Fibroblast of the conjunctiva (primary cell): ENCODE results near the gene TXLNG.

Experiments used
- DNase-seq: peaks from one replicate; pipeline ENCODE4 v3.0.0-alpha.2; 2010; ENCODE audit warnings: low read depth

Gene TXLNG

DNA sequence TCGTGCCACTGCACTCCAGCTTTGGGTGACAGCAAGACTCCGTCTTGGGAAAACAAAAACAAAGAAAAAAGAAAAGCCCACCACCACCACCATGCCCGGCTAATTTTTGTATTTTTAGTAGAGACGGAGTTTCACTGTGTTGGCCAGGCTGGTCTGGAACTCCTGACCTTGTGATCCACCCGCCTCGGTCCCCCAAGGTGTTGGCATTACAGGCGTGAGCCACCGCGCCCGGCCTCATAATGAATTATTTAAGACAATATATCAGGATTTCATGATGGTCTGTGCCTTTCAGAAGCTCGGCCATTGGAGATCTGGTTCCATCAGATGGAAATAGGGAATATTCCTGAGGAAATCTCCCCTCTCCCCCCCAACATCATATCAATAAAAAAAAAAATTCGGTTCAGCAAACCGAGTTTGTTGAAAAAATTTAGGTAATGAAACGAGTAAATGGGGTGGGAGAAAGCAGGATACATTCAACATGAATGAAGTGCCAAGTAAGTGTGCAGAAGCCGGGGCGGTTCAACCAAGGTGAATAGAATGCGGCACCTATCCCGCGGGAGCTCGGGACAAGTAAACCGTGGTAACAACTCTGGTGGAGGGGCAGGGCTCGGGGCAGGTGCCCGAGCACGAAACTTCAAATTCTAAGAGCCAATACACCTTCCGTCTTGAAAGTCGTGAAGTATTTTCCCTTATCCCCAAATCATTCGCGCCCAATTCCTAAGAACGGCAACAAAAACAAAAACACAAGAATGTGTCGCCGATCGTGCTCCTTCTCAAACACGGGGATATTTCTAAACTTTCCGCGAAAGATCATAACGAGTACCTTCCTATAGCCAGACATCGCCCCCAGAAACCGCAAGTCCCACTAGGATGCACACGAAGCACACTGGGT lies 773 bp upstream of the TXLNG start:
- no peak for DNase-seq

DNA sequence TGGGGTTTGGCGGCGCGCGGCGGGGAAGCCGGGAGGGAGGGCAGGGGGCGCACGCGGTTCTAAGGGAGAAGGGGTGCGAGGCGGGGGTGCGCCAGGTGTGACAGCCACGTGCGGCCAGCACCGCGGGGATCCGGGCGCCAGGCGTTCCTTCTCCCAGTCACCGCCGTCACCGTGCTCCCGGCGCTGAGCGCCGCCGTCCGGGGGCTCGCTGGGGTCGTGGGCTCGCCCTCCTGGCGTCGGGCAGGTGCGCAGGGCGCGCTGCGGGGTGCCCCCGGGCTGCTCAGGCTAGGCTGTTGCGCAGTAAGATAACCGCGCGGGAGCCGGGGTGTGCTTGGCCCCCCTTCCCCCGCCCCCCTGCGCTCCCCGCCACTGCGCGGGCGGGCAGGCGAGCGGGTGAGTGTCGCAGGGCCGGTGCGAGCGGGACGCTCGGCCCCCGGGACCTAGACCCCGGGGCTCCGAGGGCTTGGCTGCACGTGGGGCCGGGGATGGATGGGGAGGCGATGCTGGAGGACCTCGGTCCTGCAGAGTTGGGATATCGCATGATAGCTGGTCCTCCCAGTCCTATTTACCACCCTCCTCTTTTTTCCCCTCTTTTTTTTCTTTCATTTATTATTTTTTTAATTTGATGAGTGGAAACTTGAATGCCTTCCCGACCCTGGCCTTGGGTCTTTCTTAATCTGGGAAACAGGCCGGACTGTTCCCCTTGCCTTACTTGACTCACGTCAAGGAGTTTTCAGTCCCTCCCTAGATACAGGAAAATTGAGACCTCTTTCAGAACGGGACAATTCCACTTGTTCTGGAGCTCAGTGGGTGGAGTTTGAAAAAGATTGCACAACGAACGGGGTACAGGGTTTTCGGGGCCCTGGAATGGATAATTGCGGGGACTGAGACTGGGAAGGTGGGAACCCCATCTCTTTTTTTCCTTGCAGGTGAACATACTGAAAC lies 797 bp downstream of the TXLNG start:
- DNase-seq: no peak

DNA sequence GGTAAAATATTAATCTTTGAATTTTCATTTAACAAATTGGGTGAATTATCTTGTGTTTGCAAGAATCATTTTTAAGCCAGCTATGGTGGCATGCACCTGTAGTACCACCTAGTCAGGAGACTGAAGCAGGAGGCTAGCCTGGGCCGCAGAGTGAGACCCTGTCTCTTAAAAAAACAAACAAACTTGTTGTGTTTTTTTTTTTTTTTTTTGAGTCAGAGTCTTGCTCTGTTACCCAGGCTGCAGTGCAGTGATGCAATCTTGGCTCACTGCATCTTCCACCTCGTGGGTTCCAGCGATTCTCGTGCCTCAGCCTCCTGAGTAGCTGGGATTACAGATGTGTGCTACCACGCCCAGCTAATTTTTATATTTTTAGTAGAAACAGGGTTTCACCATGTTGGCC lies 2.2 kb downstream of the TXLNG start:
- DNase-seq: no peak

DNA sequence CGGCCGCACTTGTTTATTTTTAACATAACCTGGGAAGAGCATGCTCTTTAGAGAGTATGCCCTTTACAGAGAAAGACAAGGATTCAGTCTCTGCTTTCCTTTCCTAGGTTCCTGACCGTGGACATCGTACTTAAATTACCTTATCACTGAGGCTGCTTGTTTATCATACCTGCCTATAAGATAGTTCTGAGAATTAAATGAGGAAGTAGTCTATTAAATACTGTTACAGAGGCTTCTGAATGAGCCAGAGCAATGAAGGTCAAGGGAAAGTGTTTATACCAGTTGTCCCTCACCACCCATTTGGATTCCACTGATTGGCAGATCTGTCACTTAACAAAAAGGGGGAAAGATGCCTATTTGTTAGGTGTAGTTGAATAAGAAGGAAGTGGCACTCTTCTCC lies 10.0 kb downstream of the TXLNG start:
- DNase-seq: no peak

DNA sequence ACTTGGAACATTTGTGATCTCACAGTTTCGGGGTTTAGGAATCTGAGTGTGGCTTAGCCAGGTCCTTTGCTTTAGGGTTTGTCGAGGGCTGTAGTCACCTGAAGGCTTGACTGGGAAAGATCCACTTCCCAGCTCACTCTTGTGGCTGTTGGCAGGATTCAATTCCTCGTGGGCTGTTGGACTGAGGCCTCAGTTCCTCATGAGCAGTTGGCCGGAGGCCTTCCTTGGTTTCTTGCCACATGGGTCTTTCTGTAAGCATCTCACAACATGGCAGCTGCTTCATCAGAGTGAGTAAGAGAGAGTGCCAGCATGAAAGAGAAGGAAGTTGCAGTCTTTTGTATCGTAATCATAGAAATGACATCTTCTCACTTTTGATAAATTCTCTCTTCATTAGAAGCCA lies 11.1 kb downstream of the TXLNG start:
- DNase-seq: peak; percentile 43

DNA sequence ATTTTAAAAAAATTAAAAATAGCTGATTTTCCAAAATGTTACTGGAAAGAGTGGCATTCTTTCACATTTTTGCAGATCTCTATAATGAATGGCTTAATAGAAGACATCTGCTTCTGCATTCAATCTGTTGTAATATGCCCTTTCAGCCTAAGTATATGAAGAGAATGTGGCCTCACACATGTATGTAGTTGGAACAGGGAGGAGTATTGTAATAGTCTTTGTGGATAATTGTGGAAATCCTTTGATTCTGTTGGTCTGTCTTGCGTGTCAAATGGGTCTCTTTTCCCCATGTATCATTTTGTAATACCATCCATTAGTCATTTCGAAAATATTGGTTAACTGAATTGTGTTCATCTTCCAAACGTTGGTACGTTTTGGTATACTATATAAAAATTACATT lies 11.6 kb downstream of the TXLNG start:
- no peak for DNase-seq

DNA sequence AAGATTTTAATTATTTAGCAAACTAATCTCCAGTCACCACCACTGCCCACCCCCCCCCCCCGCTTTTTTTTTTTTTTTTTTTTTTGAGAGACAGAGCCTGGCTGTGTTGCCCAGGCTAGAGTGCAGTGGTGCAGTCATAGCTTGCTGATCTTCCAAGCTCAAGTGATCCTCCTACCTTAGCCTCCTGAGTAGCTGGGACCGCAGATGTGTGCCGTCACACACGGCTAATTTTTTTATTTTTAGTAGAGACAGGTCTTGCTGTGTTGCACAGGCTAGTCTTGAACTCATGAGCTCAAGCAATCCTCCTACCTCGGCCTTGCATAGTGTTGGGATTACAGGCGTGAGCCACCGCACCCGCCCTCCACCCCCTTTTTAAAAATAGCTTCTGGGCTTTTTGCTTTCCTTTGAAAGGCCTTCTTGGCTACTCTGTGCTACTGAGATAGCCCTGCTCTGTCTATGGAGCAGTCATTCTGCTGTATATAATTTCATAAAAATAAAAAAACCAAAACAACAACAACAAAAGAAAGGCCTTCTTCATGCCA lies 18.7 kb downstream of the TXLNG start:
- DNase-seq: no peak

DNA sequence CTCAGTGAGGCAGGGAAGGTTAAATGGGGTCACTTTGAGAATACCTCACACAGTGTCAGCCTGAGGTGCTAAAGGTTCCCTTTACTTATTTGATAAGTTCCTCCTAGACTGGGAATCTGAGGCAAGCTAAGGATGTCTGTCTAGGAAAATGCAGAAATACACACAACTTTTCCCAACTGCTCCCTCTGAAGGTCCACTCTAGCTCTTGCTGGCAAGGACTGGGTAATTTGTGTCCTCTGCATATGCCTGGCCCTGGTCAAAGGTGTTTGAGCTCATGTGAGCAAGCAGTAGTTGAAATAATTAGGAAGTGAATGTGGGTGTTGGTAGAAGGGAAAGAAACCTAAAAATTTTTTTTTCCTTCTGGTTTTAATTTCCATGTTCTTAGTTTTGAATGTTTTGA lies 21.3 kb downstream of the TXLNG start:
- no peak for DNase-seq

DNA sequence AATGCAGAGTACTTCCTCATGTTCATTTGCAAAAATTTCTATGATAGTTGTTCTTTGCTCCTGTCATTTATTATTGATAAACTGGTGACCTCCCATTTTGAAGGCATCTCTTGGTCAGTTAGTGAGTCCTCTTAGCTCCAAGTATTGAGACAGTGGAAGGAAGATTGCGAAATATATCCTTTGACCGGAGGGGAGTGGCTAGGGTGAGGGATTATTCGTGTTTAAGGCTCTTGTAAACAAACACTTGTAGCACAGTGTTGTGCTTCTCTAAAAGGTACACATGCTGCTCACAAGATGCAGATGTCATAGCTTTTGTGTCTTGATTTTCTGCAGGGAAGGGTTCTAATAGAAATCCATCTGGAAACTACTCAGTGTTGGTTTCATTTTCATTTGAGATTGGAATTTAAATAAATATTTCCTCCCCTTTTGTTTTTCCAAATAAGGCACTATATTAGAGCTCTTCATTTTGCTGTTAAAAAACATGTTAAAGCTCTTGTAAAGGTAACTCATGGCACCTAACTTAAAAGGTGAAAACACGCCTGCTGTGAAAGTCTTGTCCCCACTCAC lies 21.8 kb downstream of the TXLNG start:
- DNase-seq: peak; percentile 51

DNA sequence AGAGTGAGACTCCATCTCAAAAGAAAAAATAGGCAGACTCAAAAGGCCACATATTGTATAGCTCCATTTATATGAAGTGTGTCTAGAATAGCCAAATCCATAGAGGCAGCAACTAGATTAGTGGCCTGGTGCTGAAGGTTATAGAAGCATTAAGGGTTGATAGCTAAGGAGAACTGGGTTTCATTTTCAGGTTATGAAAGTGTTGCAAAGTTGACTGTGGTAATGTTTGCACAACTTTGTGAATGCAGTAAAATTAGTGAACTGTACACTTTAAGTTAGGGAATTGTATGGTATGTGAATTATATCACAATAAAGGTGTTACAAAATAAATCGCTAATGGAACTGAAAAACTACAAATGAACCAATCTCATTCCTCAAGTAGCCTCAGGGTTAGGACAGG lies 28.3 kb downstream of the TXLNG start:
- no peak for DNase-seq

DNA sequence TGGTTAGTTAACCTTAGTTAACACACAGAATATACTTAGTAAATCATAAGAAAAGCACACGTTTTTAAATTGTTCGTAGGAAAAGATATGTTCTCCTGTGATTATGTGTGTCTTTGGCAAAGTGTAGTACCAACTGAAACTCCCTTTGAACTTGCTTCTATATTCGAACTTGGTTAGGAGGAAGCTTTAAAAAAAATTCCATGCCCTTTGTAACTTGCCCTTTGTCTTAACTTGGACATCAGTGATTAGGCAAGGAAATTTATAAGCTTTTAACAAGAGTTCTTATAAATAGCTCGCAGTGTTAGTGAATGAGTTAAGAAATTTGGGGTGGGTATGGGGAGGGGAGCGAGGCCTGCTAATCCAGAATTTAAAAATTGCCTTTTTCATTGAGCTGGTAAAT lies 33.4 kb downstream of the TXLNG start:
- DNase-seq: no peak

DNA sequence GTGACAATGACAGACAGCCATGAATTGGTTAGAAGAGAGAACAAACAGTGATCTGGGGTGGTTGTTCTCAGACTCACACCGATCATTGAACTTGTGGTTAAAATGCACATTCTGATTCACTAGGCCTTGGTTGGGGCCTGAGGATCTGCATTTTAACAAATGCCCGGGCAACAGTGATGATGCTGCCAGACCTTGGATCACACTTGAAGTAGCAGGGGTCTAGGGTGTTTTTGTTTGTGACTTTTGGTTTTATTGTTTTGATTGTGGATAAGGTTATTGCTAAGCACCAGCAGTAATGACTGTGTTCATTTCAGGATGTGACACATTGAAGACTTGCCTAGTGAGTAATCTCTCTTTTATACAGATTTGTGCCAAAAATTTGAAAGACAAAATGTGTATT lies 36.5 kb downstream of the TXLNG start:
- DNase-seq: no peak

DNA sequence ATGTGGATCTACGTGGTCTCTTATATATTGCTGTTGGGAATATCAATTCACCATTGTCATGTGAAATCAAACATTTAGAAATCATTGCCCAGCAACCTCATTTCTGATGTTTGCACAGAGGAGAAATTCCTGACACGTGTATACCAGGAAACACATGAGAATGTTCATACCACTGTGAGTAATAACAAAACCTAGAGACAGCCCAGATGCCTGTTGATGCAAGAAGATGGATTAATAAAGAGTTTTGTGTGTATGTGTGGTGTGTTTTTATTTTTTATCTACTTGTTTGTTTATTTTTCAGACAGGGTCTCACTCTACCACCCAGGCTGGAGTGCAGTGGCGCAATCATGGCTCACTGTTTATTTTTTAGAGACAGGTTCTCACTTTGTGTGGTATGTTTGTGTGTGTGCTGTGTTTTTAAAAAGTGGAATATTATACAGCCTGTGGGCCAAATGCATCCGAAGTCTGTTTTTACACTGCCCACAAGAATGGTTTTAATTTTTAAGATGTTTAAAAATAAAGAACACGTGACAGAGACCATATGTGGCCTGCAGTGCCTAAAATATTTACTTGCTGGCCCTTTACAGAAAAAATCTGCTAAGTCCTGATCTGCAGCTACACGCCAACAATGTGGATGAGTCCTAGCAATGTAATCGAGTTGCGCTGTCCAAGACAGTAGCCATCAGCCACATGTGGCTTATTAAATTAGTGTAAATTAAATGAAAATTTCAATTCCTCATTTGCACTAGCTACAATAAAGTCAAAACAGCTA lies 39.2 kb downstream of the TXLNG start:
- no peak for DNase-seq

DNA sequence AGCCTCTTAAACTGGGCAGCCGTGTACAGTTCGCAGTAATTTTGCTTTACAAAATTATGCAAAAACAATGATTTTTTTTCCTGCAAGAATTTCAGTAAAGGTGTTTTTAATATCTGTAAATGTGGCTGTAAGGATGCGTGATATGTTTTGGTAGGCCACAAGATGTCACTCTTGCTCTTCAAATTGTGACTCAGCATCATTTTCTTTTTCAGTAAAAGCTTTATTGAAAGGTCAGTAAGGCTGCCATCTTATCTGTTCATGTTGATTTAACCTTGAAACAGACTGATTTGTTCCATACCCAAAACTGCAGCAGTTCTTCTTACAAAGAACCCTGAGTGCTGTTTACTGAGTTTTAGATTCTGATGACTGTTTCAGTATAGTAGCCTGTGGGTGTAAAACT lies 39.9 kb downstream of the TXLNG start:
- peak; percentile 62 for DNase-seq

DNA sequence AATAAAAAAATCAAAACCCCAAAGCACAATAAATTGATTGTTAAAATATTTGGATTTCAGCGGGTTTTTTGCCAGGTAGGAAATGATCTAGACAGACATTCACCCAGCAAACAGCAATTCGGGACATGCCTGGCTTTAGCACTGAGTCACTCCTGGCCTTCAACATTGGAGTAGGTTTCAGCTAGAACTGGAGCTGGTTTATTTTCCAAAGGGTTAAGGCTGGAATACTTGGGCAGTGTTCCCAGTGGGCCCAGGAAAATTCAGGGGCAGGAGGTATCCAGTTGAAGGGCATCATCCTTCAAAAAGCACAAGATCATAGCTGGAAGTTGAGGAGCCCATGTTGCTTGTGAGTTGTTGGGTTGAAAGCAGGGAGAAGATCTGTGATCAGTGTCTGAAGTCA lies 41.0 kb downstream of the TXLNG start:
- no peak for DNase-seq

DNA sequence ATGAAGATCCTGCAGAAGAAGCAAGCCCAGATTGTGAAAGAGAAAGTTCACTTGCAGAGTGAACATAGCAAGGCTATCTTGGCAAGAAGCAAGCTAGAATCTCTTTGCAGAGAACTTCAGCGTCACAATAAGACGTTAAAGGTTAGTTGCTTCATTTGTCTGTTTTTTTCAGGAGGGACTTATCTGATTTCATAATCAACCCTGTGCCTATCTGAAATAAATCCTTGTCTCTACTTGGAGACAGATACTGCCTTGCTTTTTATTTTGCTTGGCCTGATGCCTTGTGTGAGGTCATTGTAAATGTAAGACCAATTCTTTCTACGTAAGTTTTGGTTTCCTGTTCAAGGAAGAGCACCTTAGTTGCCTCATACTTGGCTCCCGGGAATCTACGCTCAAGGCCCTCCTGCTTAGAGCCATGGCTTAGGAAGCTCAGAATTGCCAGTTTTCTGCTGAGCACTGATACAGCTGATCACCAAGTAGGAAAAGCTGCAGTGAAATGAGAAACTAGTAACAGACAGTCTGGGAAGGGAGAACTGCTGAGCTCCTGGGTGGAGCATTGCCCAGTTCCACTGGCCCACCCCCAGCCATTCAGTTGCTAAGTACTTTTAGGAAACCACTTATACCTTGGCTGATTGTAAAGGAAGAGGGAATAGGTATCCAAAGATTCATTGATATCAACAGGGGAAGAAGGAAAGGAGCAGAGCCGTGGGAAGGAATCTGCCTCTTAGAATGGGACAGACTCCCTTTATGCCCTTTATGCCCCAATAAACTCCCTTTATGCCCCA lies 42.0 kb downstream of the TXLNG start:
- DNase-seq: peak; percentile 67

DNA sequence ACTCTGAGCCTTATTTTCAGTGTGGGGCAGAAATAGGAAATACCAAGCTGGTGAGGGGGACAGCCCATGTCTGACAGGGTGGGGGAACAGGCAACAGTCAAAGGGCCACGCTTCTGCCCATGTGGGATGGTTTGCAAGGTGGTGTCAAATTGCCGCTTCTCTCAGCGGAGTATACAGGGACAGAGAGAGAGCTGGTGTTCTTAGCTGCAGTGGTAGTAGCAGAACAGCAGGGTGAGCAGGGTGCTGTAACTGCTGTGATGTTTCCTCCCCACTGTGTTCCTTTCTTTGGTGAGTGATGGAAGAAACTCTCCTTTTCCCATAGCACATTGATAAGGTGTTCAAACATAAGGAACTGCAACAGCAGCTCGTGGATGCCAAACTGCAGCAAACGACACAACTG lies 46.0 kb downstream of the TXLNG start:
- DNase-seq: no peak

DNA sequence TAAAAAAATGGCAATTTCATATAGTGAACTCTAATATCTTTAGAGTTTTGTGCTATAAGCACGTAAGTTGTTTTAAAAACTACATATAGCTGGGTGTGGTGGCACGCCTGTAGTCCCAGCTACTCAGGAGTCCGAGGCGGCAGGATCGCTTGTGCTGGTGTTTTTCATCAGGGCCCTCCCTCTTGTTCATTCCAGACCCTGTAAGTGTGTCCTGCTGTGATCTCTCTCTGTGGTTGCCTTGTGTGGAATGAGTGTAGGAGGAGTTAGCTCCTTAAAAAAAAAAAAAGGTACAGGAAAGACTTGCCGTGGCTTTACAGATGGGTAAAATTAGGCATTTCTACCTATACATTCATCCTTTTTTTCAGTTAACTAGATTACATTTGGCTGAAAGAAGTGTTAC lies 48.5 kb downstream of the TXLNG start:
- DNase-seq: no peak

DNA sequence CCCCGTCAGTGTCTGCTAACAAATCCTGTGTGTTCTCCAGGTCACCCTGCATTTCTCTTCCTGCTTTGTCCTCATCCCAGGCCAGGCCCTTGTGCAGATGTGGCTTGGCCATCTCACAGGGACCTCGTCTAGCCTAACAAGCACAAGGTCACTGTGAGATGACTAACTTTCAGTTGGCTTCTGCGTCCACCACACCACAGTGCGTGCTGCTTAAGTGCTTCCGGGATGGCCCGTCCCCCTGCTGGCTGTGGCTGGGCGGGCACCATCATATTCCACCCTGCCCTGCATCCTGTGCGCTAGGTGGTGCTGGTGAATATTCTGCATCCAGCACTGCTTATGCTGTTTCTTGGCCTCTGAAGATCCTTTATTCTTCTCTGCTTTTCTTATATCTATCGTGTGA lies 50.1 kb downstream of the TXLNG start:
- DNase-seq: no peak

DNA sequence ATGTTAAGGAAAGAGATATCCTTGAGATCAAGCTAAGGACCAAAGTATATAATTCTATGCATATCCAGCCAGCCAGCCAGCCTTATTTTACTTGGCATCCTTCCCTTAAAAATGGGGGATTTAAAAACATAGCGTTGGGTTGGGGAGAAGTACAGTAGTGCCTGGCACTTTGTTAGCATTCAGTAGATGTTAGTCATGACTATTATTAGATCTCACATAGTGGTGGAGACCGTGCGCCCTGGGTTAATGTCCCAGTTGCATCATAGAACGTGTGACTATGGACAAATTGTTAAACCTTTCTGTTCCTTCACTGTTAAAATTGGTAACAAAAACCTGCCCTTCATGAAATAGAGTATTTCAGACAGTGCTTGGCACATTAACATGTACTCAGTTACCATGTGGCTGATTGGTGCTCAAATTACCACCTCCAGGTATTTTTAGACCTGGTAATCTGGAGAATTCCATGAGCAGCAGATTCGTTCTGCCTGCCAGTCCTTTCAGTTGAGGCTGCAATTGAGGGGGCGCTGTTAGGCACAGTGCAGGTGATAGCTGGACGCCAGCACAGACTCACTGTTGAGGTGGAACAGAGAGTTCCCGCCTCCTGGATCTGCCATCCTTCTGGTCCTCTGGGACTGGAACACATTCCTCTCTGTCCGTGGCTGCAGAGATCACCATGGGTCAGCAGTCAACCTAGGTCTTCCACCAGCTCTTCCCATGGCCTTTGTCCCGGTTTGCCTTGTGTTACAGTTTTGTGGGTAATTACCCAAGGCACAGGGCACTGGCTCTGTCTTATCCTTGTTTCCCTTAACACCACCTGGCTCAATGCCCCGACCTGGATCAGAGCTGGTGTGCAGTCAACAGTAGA lies 52.2 kb downstream of the TXLNG start:
- DNase-seq: peak; percentile 83
